NCI-H510A (cell line): Measurements from ENCODE around the gene DNAH14.
"Not testable (repeated sequence)": the region's sequence is repeated elsewhere in the genome, so short reads cannot be mapped to it uniquely, and the experiment has no call there.

ENCODE experiments used
- DNase-seq: peaks from one replicate; lab custom pipeline; 2025; lab: John Stamatoyannopoulos, UW

DNAH14 gene

GRCh38 chr1:224929335-224930237, at the start of gene DNAH14:
TSS of gene DNAH14 (plus strand) at chr1:224929675. CDS start at chr1:224952703, 23,028 bp downstream.
- peak; percentile 81 for DNase-seq

GRCh38 chr1:224880593-224881307, 48.7 kb upstream of the DNAH14 start:
- no peak for DNase-seq

GRCh38 chr1:224881308-224881692, 48.2 kb upstream of the DNAH14 start:
- DNase-seq = not testable (repeated sequence)

- no peak for DNase-seq
These were observed 47.7 kb upstream of the DNAH14 start for GRCh38 chr1:224881762-224882211.

GRCh38 chr1:224882264-224882663, 47.2 kb upstream of the DNAH14 start:
- no peak for DNase-seq

GRCh38 chr1:224883091-224883490, 46.4 kb upstream of the DNAH14 start:
- no peak for DNase-seq

- DNase-seq = no peak
These were observed 45.1 kb upstream of the DNAH14 start for GRCh38 chr1:224884361-224884801.

GRCh38 chr1:224885376-224885775, 44.1 kb upstream of the DNAH14 start:
- not testable (repeated sequence) for DNase-seq

- DNase-seq = no peak
These were observed 34.6 kb upstream of the DNAH14 start for GRCh38 chr1:224894915-224895314.

- DNase-seq = no peak
These were observed 33.2 kb upstream of the DNAH14 start for GRCh38 chr1:224896130-224896781.

- DNase-seq = no peak
These were observed 31.7 kb upstream of the DNAH14 start for GRCh38 chr1:224897529-224898327.

- DNase-seq = no peak
These were observed 30.5 kb upstream of the DNAH14 start for GRCh38 chr1:224898937-224899336.

GRCh38 chr1:224900062-224900630, 29.3 kb upstream of the DNAH14 start:
- DNase-seq = no peak

- DNase-seq = no peak
These were observed 28.2 kb upstream of the DNAH14 start for GRCh38 chr1:224901087-224901810.

GRCh38 chr1:224903955-224904354, 25.5 kb upstream of the DNAH14 start:
- no peak for DNase-seq

GRCh38 chr1:224906340-224906739, 23.1 kb upstream of the DNAH14 start:
- DNase-seq = no peak

GRCh38 chr1:224911217-224911616, 18.3 kb upstream of the DNAH14 start:
- DNase-seq = no peak

- DNase-seq = no peak
These were observed 15.1 kb upstream of the DNAH14 start for GRCh38 chr1:224914292-224914900.

- no peak for DNase-seq
These were observed 10.0 kb upstream of the DNAH14 start for GRCh38 chr1:224919508-224919907.

- no peak for DNase-seq
These were observed 8.5 kb upstream of the DNAH14 start for GRCh38 chr1:224920930-224921329.
